CD4-positive, alpha-beta T cell treated with Interferon gamma for 1 hour (primary cell): ENCODE results near the gene MUC2.

Experiments
- DNase-seq: peaks from one replicate; pipeline ENCODE4 v3.0.0-alpha.2; 2020

Gene MUC2

GRCh38 chr11:1089738-1090599 is 15.3 kb downstream of the MUC2 start:
- DNase-seq, result no peak

GRCh38 chr11:1090600-1091331 is 16.1 kb downstream of the MUC2 start:
- no peak for DNase-seq

- no peak for DNase-seq
Measured at GRCh38 chr11:1091332-1092083, 16.8 kb downstream of the MUC2 start.

DNA sequence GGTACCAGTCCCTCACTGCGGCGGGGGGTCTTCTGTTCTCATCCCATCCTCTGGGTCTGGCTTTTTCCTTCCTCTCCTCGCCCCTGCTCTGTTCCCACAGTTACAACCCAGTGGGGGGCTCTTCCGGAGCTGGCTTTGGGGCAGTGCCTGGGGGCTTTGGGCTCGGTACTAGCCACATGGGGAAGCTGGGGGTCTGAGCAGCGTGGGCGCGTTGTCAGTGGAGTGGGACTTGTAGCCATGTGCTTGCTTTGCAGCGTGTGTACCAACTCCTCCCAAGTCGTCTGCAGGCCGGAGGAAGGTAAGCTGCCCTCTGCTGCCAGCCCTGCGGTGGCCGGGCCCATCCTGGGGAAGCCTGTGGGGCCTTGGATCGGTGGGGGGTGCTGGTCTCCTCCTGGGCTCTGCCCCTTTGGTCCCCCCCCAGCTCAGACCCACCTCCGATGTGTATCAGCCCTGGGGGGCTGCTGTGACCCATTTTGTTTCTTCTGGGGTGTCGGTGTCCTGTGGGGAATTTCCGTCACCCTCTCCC is 17.5 kb downstream of the MUC2 start:
- DNase-seq, result no peak

DNA sequence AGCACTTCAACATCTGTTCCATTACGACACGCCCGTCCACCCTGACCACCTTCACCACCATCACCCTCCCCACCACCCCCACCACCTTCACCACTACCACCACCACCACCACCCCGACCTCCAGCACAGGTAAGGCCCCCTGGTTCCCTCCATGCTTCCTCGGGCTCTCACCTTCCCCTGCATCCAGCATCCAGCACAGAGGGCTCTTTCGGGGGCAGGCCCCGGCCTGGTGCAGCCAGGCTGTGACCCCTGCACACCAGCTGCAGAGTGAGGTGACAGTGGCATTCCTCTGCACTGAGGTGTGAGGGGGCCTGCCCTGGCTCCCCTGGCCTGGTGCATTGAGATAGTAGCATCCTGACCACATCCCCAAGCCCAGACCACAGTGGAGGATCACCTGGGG is 18.2 kb downstream of the MUC2 start:
- DNase-seq, result no peak

GRCh38 chr11:1099519-1100355 is 25.1 kb downstream of the MUC2 start:
- no peak for DNase-seq

DNA sequence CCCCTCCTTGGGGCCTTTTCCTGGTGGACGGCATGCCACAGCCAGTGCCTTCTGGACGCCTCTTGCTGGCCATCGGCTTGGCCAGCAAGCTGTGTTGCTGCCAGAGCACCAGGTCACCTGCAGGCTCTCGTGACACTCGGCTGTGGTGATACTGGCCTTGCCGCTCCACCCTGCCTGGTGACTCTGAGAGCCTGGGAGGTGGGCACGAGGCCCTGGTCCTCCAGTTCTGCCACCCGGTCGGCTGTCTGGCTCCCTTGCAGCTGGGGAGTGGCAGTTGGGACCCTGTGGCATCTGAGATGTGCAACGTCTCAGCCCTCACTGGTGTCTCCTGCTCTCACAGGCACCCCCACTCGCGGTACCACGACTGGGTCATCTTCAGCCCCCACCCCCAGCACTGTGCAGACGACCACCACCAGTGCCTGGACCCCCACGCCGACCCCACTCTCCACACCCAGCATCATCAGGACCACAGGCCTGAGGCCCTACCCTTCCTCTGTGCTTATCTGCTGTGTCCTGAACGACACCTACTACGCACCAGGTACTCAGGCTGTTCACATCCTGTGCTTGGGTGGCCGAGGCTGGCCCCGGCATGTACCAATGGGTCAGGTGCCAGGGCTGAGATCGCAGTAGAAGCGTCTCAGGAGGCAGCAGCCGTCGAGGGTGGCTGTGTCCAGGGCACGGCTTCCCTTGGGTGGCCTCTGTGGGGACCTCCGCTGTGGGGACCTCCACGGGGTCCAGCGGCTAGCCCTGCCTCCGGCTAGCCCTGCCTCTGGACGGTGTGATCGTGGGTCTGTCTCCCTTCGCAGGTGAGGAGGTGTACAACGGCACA is 26.0 kb downstream of the MUC2 start:
- no peak for DNase-seq

- DNase-seq, result no peak
Measured at GRCh38 chr11:1101318-1102089, 26.8 kb downstream of the MUC2 start.

DNA sequence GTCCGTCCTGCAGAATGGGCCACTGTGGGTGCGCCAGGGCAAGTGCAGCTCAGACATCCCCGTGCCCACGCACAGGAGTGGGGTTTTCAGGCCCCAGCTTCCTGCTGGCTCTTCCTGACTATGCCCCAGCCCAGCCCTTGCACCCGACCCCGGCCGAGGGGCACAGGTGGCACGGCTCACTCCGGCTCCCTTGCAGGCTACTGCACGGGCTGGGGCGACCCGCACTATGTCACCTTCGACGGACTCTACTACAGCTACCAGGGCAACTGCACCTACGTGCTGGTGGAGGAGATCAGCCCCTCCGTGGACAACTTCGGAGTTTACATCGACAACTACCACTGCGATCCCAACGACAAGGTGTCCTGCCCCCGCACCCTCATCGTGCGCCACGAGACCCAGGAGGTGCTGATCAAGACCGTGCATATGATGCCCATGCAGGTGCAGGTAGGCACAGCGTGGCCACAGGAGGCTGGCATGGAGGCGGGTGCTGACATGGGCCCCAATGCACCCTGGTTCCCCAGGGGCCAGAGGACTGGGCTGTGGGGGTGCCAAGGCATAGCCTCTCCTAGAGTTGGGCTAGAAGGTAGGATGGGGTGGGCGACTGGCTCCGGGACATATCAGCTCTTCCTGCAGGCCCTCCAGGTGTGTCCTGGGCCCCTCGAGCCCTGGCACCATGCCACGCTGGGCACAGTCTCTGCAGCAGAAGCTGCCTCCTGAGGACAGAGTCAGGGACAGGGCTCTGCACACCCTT is 27.7 kb downstream of the MUC2 start:
- no peak for DNase-seq

- DNase-seq, result no peak
Measured at GRCh38 chr11:1102996-1103395, 28.3 kb downstream of the MUC2 start.

DNA sequence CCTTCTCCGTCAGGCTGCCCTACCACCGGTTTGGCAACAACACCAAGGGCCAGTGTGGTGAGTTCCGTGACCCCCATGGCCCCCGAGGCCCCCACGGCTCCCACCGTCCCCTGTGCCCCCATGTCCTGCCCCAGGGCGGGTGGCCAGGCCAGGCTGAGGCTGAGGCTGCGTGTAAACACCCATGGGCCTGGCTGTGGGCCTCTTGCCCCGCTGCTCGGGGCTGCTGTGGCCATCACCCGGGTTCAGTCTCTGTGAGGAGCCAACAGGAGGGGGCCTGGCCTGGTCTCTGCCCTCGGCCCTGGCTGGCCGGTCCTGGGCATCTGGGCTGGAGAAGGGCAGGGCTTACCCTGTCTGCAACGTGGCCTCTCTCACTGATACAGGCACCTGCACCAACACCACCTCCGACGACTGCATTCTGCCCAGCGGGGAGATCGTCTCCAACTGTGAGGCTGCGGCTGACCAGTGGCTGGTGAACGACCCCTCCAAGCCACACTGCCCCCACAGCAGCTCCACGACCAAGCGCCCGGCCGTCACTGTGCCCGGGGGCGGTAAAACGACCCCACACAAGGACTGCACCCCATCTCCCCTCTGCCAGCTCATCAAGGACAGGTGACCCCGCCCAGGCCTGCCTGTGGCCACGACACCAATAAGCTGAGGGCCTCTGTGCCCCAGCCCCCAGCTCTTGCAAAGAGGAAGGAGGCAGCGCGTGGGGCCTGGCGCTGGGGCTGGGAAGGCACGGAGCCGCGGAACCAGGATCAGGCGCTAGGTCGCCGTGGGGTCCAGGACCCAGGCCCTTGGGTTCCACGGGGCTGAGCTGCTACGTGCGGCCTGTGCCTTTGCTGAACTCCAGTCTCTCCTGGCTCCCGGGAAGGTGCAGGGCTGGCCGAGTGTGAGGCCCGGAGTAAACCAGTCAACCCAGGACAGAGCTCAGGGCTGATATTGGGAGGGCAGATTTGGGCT is 29.0 kb downstream of the MUC2 start:
- no peak for DNase-seq

- DNase-seq, result no peak
Measured at GRCh38 chr11:1104411-1105182, 29.9 kb downstream of the MUC2 start.

DNA sequence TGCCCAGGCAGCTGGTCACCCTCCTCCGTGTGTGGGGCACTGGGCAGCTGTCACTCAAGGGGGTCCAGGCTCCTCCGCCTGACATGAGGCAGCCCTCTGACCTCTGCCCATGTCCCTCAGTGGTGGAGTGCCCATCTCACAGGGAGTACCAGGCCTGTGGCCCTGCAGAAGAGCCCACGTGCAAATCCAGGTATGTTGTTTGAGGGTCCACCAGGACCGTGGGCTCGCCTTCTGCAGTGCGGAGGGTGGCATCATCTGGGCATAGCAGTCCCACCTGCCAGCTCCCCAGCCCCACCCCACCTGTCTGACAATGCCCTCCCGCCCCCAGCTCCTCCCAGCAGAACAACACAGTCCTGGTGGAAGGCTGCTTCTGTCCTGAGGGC is 30.5 kb downstream of the MUC2 start:
- DNase-seq, result no peak

DNA sequence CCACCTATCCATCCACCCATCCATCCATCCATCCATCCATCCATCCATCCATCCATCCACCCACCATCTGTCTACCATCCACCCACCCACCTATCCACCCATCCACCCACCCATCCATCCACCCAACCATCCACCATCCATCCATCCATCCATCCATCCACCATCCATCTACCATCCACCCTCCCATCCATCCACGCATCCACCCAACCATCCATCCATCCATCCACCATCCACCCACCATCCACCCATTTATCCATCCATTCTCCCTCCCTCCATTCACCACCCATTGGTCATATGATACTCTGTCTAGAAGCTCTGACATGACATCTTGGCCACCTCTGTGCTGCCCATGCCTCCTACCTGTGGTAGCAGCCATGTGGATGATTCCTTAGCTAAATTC is 31.7 kb downstream of the MUC2 start:
- DNase-seq, result no peak

DNA sequence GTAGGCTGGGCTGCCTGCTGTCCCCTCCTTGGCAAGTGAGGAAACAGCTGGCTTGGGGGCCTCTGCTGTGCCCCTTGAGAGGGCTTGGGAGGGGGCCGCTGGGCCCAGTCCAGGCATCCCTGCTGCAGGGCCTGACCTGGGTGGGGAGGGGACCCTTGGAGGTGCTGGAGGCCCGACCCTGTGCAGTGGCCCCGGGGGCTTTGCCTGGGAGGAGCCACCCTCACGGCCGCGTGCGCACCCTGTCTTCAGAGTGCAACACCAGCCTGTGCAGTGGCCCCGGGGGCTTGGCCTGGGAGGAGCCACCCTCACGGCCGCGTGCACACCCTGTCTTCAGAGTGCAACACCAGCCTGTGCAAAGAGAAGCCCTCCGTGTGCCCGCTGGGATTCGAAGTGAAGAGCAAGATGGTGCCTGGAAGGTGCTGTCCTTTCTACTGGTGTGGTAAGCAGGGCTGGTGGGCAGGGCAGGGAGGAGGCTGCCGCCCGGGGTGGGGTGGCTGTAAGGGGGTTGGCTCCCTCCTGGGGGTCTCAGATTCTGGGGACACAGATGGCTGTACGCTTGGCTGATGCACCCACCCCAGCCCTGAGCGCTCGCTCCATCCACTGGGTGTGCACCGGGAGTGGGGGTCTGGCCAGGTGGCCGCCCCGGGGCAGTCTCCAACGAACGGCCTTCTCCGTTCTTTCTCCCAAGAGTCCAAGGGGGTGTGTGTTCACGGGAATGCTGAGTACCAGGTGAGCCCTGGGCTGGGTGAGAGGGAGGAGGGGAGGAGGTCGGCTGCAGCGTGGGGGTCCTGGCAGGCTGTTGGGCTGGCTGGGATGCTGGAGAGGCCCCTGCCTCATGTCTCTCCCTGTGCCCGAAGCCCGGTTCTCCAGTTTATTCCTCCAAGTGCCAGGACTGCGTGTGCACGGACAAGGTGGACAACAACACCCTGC is 32.9 kb downstream of the MUC2 start:
- no peak for DNase-seq

GRCh38 chr11:1108246-1108900 is 33.7 kb downstream of the MUC2 start:
- DNase-seq, result no peak
